NCI-H2029 (cell line): ENCODE data around the gene PTGES2.
"Not testable (repeated sequence)": the region's sequence is repeated elsewhere in the genome, so short reads cannot be mapped to it uniquely, and the experiment has no call there.

Experiments used
- DNase-seq: peaks from one replicate; lab custom pipeline; 2025; lab: John Stamatoyannopoulos, UW

PTGES2 gene

DNA sequence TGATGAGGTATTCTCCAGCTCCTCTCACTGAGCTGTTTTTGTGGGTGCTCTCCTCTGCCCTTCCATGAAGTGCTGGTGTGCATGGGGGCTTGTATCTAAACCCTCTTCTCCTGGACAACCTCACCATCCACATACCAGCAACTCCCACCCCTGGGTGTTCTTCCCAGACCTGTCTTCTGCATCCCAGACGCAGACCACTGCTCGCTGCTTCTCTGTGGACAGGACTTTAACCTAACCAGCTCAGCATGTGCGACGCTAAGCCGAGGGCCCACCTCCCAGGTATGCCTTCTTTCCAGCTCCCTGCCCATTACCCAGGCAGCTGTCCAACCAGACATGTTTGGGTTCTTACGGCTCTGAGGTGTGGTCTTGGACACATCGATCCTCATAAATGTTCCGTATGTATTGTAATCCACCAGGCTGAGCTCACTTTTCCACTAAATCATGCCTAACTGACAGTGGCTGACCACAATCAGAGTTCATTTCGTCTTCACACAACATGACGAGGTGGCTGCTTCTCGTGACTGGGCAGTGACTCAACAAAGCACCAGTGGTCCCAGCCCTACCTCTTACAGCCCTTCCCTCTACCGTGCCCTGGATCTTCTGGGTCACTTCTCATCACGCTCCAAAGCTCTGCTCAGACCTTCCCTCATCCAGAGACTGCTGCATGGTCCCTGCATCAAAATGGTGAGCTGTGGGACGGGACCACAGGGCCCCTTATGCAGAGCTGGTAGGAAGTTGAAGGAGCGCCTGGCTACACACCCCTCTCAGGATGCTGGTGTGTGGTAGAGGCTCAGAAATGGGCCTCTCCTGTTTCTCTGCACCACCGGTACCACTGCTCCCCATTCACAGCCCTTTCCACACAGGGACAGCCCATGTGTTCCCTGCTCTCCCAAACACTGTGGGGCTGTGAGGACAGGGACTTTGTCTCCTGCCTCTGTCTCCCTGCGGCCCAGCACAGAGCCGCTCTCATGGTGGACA, 9.6 kb upstream of the PTGES2 start:
- no peak for DNase-seq

DNA sequence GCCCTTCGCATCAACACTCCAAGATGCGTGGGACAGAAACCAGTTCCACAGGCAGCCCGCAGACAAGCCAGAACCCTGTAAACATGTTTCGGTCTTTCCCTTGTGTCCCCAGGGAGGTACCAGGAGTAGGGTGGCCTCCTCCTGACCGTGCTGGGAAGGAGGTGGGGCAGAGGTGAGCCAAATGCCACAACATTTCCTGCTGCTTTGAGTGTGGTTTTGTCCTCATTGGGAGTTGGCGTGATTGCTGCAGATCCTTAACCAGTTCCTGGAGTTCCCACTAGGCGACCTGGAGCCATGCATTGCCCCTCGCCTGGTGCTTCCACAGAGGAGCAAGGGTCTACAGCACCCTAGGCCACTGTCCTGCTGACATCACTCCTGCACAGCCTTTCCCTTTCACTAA, 8.0 kb upstream of the PTGES2 start:
- not testable (repeated sequence) for DNase-seq

DNA sequence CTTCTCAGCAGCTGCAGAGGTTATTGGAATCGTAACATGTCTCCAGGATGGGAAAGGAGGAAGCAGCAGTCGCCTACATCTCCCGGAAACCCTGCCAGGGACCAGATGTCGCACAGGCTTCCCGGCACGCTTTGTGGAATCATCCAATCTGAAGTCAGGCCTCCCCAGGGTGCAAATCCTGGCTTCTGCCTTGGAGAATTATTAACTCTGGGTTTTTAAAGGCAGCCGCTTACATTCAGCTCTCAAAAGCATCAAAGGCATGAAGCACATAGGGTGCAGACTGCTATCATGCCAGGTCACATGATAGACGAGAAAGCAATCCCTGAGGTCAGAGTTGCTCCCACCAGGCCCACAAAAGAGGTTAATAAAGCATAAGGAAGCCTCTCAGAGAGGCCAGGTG, 4.6 kb upstream of the PTGES2 start:
- not testable (repeated sequence) for DNase-seq

DNA sequence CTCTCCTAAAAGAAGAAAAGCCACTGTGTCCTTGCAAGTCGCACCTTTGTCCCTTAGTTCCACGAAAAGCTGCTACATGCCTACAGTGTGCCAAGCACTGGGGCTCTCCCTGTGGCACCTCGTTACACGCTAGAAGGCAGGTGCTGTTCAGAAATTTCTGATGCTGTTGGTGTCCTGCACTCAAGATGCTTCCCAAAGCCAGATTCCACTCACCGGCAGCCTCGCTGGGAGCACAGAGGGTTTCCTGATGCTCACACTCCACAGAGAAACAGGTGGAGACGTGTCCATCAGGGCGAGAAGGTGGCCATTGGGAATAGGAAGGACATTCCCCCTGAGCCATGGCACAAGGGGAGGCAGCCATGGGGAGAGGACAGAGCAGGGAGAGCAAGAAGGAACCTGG, 3.8 kb upstream of the PTGES2 start:
- DNase-seq = not testable (repeated sequence)

DNA sequence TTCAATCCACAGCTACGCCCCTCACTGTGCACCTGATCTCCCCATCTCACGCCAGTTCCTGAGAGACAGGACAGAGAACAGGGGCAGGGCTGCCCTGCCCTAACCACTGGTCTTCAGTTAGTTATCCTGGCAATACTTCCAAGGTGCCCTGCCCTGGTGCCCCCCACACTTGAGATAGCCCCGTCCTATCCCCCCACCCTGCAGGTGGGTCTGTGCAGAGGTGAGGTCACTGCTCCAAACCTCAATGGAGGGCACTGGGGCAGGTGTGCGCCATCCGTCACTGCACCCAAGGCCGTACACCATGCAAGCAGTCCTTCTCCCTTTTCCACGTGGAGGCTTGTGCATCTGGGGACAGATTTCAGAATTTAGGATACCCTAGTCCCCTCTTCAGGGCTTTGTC, 3.1 kb upstream of the PTGES2 start:
- DNase-seq = not testable (repeated sequence)

DNA sequence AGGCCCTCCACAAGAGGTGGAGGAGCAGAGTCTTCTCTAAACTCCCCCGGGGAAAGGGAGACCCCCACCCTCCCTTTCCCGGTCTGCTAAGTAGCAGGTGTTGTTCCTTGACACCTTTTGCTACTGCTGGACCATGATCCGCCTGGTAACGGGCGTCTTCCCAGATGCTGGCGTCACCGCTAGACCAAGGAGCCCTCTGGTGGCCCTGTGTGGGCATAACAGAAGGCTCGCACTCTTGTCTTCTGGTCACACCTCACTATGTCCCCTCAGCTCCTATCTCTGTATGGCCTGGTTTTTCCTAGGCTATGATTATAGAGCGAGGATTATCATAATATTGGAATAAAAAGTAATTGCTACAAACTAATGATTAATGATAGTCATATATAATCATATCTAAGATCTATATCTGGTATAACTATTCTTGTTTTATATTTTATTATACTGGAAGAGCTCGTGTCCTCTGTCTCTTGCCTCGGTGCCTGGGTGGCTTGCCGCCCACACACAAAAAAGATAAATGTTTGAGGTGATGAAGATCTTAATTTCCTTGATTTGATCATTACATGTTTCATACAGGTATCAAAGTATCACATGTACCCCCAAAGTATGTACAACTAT, 2.6 kb upstream of the PTGES2 start:
- DNase-seq = not testable (repeated sequence)

DNA sequence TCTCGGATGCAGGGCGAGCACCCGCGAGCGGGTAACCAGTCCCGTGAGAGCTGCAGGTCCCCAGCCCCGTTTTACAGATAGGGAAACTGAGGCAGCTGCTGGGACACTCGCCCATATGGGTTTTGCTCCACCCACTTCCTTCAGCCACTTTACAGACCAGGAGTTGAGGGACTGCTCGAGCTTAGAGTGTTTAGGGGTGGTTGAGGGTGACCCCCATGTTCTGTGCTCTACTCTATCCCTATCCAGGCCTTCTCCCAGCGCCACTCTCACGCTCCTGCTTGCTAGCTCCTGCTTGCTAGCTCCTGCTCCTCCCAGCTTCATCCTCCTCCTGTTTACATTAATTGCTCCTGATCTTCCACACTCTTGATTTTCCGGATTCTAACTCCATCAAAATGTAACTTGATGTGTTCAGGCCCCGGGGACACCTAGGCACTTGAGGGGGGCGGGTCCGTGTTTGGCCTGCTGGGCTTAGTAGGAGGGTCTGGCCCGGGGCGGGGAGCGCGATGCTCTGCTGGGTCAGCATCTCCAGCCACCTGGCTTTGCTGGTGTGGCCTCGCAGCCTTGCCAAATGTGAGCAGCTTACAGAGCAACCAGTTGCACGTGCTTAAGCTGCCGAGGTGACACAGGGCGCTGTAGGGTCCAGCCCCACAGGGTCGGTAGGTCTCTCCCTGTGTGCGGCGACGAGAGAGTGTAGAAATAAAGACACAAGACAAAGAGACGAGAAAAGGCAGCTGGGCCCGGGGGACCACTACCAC, 1.5 kb upstream of the PTGES2 start:
- DNase-seq = no peak

DNA sequence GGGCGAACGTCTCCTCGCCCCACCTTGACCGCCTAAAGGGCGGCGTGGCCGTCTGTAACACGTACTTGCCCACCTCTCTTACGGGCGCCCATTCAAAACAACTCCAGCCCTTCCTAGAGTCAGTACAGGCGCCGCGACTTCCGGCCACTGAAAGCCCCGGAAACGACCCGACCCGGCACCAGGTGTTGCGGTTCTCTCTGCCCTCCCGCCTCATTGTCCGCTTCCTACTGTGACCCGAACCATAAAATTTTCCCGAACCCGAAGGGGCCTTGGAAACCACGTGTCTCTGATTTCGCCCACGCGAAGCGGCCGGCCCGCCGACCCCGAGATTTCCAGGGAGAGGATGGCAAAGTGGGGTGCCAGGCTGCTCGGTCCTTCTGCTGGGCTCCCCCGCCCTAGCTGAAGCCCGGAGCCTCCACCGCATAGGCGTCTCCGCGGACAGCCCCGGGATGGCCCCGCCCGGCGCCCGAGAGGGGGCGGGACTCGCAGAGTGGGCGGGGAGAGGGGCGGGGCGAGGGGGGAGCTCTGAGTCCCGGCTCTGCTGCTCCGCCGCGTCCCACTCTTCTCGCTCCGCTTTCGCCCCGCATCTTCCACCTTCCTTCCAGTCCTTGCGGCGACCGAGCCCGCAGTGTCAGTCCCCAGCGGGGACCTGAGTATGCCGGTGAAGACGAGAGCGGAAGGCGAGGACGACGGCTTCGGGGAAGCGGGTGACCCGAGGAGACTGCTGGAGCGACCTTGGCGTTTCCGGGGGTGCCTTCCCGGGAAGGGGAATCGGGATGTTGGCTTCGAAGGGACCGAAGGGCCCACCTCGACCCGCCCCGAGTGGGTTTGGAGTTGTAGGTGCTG, 684 bp upstream of the PTGES2 start:
- DNase-seq = peak; percentile 88

DNA sequence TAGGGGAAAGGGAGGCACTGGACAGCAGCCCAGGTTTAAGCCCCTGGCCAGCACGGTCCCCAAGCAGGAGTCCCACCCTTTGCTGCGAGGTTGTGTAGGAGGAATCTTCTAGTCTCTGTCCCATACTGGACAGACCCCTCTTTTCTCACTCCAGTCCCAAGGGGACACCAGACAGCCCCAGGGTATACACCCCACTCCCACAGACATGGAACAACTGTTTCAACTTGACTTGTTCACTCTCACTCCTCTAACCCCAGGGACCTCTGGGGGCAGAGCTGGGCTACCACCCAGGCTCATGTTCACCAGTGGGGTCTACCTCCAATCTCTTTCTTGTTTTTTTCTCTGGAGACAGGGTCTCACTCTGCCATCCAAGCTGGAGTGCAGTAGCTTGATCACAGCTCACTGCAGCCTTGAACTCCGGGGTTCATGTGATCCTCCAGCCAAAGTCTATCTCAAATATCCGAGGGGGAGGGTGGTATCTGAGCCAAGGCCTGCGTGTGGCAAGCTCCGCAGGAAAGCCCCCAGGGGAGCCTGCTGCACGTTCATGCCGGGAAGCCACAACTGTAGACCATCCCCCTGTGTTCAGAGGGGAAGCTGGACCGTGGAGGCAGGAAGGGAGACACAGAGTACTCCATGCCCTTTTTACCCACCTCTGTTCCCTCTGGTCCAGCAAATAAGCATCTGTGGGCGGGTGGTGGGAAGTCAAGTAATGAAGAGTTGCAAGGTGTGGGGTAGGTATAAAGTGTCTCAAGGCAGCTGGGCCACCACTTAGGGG, 1.8 kb downstream of the PTGES2 start:
- DNase-seq = no peak

DNA sequence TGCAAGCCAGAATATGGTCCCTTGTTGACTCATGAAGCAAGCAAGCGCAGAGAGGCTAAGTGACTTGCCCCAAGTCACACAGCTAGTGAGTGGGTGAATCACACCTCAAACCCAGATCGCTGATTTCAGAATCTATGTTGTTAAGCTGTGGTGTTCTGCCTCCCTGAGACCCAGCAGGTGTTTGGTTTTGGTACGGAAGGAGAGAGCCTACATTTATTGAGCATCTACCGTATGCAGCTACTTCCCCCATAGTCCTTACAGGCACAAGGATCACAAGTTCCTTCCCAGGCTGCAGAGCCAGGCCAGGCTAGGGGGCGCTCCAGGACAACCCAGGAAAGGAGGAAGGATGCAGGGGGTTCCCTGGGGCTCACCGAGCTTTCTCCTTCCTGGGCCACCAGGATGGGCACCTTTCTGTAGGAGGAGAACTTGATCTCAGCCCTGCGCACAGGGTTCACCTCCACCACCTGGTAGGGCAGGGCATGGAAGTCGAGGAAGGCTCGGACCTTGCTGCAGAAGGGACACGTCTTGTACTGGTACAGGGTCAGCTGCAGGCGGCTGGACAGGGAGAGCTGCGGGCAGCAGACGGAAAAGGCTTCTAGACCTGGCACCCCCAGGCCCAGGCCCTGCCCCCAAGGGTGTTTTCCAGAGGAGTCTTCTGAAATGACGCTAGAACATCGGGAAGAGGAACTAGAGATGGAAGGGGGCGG, 2.5 kb downstream of the PTGES2 start:
- DNase-seq = no peak

DNA sequence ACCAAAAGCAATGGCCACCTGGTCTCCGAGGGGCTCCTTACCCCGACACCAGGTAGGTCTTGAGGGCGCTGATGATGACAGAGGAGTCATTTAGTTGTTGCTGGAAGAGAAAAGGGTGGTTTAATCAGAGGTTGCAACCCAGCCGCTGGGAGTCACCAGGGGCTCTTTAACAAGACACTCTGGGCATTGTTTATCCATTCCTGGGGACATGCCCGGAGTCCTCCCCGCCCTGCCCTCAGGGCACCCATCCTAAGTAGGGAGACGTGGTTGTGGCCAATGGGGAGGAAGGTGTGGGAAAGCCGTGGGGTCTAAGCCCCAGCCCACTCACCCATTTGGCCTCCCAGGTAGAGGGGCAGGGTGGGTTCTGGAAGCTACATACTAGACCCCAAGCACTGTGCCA, 3.1 kb downstream of the PTGES2 start:
- DNase-seq = no peak

DNA sequence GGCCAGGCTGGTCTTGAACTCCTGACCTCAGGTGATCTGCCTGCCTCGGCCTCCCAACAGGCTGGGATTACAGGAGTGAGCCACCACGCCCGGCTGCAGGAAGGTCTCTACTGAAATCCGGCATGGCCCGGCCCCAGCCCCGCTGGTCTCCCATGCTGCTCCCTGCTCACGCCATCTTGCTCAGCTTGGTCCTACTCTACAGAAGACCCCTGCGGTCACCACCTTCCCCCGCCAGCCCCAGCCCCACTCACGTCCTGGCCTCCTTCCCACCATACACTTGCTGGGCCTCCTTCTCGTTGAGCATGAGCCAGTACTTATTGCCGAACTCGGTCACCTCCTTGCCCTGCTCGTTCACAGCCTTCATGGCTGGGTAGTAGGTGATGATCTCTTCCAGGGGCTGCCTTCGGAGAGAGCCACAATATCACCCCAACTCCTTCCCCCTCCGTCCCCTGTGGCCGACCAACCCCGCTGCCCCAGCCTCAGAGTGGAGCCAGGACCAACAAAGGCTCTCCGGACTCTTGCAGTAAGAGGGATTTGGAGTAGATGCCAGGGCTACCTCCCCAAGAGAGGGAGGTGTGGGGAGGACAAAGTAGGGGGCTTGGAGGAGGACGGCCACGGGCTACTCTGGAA, 4.0 kb downstream of the PTGES2 start:
- no peak for DNase-seq

DNA sequence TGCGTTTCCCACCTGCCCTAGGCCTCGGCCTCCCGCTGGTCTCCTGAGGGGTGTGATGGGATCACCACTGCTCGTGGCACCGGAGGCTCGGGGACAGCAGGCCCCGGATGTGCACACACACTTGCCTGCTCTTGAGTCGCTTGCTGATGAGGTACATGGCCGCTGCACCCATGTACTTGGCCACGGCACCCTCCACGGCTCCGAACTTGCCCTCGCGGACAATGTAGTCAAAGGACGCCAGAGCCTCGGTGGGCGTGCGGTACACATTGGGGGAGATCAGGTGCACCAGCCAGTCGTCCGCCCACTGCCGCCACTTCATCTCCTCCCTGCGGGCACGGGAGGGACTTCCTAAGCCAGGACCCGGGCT, 4.7 kb downstream of the PTGES2 start:
- DNase-seq = no peak

DNA sequence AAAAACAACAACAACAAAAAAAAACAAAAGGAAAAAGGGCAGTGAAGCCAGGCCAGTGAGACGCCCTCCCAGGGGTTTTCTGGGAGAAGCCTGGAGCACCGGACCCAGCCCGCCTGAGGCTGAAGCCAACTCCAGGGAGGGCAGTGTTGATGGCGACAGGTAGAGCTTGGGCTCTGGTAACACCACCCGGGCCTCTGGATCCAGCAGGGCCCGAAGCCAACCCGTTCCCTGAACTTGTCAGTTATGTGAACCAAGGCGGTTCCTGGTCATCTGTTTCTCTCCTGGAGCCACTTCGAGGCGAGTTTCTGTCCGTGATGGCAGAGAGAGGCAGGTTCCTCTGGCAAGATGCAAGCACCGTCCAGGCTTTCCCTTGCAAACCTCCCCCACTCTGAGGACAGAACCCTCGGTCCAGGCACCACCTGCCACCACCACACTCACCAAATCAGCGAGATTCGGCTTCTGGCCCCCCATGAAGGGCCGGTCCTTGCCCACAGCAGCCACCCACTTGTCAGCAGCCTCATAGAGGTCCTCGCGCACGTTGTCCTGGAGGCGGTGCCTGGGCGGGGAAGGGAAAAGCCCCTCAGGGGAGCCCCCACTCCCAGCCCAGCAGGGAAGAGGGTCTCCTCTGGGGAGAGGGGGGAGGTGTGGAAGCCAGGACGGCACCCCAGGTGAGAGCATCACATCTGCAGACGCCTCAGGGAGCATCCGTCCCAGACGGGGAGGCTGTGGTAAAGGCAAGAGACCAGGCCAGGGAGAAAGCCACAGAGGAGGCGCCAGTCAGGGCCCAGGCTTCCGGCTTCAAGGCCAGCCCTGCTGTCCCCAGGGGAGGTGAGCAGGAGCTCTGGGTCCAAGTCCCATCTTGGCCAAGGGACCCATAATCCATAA, 5.4 kb downstream of the PTGES2 start:
- no peak for DNase-seq

DNA sequence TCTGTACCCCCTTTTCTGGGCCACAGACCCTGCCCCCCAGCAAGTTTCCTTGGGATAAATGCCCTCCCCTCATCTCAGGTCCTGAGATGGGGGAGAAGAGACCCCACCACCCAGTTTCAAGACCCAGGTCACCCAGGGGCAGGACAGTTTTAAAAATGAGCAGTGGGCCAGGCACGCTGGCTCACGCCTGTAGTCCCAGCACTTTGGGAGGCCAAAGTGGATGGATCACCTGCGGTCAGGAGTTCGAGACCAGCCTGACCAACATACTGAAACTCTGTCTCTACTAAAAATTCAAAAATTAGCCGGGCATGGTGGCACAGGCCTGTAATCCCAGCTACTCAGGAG, 6.1 kb downstream of the PTGES2 start:
- no peak for DNase-seq

DNA sequence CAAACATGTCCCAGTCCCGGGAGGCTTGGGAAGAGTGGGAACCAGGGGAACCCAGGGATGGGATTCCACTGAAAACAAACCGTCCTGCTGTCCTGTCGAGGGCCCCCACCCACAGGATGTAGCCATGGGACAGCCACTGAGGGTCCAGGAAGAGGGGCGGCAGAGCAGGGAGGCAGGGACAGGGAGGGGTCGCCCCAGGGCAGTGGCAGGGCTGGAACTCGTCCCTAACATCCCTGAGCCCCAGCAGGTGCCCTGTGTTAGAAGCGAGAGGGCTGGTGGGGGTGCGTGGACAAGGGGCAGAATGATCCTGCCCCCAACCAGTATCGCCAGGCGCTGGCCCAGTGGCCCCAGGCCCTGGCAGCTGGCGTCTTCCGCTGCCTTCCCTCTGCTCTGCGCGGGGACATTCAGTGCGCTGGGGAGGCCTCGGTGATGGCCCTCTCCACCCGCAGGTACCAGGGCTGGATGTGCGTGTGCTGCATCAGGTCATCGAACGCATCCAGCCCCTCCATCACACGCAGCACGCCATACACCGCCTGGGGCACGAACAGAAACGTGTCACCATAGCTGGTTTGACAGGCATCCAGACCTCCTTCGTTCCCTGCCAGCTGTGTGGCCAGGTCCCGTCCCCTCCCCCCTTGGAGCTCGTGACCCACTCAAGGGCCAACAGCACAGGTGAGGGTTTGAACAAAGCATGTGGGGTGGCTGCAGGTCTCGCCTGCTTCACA, 6.6 kb downstream of the PTGES2 start:
- DNase-seq = no peak

DNA sequence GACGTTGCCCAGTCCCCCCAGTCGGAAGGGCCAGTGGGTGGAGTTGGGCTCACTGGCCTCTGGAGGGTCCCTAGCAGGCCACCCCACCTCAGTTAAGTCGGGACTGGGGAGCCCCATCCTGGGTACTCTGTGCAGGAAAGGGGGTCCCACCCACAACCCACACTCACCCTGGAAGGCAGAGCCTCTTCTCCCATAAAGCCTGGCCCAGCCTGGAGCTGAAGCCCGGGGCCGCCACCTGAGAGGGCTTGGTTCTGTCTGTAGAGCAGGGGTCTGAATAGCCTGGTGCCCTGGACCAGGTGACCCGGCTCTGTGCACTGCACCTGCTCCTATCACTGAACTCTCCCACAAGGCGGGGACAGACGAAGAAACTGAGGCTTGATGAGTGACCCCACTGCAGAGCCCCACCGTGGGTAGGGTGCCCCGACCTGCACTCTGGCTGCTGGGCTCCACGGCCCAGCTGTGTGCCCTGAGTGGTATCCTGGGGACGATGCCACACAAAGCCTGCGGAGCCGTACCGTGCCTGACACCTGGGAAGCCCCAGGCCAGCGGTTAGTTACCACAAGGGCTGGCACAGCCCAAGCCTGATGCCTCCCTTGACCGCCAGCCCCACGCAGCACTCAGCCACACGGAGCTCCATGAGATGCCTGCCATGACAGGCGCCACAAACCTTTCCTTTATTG, 7.3 kb downstream of the PTGES2 start:
- no peak for DNase-seq
